GM21360 (cell line): ENCODE results near the gene NR2C2AP.
"Not testable (repeated sequence)": the region's sequence is repeated elsewhere in the genome, so short reads cannot be mapped to it uniquely, and the experiment has no call there.

ENCODE experiments used
- ATAC-seq: cut with Tn5 transposase; IDR thresholded peaks from one replicate; pipeline ENCODE4 v1.9.1; 2021; ENCODE audit warnings: mild to moderate bottlenecking, moderate library complexity; ENCODE audit not compliant: unreplicated experiment

Gene NR2C2AP, protein sequence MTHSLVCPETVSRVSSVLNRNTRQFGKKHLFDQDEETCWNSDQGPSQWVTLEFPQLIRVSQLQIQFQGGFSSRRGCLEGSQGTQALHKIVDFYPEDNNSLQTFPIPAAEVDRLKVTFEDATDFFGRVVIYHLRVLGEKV

DNA sequence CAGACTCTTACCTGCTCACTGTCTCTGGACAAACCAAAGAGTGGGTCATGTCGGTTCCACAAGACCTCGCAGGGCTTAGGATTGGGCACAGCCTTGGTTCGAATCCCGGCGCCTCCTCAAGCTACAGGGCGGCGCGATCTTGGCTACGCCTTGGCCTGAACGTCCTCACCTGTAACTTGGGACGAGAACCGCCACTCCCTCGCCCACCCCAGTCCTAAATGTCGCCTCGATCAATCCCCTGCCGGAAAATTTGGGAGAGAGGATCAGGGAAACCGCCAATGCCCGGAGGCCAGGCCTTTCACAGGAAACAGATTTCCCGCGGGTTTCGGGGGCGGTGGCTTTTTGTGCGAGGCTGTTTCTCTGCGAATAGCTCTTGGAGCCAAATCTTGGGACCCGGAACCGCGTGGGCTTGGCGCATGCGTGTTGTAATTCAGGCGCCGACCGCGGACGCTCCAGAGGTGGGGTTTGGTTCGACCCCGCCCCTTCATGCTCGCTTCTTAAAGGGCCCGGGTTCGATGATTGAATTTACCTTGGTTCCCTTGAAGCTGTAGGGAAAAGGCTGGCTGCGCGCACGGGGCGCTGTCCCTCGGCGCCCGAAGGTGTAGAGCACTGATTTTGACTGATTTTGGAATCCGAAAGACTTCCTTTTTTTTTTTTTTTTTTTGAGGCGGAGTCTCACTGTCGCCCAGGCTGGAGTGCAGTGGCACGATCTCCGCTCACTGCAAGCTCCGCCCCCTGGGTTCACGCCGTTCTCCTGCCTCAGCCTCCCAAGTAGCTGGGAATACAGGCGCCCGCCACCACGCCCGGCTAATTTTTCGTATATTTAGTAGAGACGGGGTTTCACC is at the start of gene NR2C2AP:
Gene NR2C2AP, minus strand, starts transcription at position 403 of the 845 bp plus-strand sequence. Its CDS starts 354 bp downstream, at position 49.
- ATAC-seq, result peak; percentile 68

DNA sequence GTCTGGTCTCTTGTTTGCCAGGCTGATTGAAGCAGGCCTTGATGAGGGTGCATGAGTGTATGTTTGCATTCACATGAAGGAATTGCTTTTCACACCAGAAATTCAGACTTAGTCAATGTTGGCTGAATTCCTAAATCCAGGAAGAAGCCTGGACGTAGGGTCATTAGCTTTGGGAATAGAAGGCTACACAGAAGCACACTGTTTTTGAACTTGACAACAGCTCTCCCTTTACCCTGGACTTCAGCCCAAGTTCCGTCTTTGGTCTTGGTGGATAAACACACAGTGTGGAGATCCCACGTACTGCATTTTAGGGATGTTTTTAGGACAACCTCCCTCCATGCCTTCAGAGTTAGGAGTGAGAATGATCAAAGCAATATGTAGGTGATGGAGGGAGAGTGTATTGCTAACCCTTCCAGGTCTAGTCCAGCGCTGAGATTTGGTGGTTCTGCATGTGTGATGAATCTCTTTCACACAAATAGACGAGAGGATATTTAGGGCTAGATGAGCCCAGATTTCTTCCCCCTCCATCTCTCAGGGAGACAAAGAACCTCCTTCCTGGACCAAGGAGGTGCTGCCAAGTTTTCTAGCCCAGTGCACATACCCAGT is 47.1 kb upstream of the NR2C2AP start:
- ATAC-seq, result no peak

DNA sequence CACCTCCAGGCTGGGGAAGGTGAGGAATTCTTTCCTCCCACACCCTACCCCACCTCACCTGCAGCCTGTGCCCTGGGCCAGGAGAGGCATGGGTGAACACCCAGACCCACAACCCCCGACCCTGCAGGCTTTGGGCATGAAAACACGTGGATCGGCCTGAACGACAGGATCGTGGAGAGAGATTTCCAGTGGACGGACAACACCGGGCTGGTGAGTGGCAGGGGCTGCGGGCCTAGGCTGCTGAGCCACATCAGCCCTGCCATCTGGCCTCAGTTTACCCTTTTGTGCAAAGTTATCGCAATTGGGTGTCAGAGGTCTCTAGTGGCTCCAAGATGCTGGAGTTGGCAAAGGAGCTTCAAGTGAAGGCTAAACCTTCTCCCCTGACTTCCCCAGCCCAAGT is 37.3 kb upstream of the NR2C2AP start:
- ATAC-seq, result no peak

GRCh38 chr19:19239675-19240074 is 36.5 kb upstream of the NR2C2AP start:
- ATAC-seq, result no peak

DNA sequence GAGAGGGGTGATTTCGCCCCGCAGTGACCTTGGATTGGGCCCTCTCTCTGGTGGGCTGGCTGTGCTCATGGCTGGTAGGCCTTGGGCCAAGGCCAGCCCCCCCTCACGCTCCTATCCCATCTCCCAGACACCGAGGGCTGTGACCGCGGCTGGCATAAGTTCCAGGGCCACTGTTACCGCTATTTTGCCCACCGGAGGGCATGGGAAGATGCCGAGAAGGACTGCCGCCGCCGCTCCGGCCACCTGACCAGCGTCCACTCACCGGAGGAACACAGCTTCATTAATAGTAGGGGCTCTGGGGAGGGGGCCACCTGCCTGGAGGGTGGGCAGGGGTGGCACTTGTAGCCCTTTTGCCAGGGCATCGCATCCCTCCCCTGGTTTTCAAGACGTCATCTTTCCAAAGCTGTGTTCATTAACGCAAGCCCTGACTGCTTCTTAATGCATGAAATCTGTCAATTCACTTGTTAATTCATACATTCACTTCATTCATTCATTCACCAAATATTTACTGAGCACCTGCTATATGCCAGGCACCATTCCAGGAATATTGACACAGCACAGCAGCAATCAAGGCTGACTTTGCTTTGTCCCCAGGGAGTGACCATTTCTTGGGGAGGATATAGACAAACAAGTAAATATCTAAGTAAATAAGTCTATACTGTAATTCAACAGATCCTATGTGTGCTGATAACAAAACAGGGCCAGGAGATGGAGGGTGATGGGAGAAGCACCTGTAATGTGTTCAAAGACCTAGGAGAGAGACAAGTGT is 35.1 kb upstream of the NR2C2AP start:
- no peak for ATAC-seq

- ATAC-seq, result no peak
Observed at GRCh38 chr19:19236173-19236572, 33.0 kb upstream of the NR2C2AP start.

GRCh38 chr19:19234220-19234816 is 31.1 kb upstream of the NR2C2AP start:
- ATAC-seq, result no peak

DNA sequence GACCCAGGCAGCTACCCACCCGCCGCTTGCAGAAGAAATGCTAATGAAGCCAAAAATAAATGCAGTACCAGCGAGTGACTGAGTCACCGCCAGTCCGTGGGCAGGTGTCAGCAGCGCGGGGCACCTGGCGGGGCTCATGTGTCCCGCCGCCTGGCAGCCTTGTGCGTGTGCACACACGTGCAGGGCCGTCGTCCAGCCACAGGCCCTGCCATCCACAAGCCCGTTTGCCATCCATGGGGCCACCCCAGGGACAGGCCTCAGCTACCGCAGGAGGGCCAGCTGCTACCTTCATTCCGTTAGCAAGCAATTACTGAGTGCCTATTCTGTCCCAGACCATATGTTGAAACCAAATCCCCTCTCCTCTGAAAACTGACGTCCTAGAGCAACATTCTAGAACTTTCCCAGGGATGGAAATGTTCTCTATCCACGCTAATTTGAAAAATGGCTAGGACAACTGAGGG is 29.1 kb upstream of the NR2C2AP start:
- ATAC-seq, result no peak

DNA sequence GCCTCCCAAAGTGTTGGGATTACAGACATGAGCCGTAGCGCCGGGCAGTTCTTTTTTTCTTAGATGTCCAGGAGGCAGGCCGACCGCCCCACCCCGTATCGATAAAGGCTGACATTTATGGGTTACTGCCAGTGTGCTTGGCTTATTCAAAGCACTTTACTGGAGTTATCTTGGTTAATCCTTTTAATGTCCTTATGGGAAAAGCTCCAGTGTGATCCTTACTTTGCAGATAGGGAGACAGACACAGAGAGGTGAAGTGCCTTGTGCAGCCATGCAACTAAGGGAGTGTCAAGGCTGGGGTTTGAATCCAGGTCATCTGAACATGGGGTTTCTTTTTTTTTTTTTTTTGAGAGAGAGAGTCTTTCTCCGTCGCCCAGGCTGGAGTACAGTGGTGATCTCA is 27.8 kb upstream of the NR2C2AP start:
- ATAC-seq, result no peak

DNA sequence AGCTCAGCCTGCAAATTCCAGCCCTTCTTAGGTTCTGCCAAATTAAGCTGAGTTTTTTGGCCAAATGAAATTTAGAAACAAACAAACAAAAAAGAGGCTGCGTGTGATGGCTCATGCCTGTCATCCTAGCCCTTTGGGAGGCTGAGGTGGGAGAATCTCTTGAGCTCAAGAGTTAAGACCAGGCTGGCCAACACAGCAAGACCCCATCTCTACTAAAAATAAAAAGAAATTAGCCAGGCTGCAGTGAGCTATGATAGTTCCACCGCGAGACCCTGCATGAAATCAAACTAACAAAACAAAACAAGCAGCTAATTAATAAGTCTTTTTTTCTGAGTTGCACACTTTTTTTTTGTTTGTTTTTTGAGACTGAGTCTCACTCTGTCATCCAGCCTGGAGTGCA is 26.5 kb upstream of the NR2C2AP start:
- no peak for ATAC-seq

- no peak for ATAC-seq
Observed at GRCh38 chr19:19227217-19227616, 24.0 kb upstream of the NR2C2AP start.

GRCh38 chr19:19226663-19227062 is 23.4 kb upstream of the NR2C2AP start:
- no peak for ATAC-seq

GRCh38 chr19:19226204-19226603 is 23.0 kb upstream of the NR2C2AP start:
- ATAC-seq, result no peak

DNA sequence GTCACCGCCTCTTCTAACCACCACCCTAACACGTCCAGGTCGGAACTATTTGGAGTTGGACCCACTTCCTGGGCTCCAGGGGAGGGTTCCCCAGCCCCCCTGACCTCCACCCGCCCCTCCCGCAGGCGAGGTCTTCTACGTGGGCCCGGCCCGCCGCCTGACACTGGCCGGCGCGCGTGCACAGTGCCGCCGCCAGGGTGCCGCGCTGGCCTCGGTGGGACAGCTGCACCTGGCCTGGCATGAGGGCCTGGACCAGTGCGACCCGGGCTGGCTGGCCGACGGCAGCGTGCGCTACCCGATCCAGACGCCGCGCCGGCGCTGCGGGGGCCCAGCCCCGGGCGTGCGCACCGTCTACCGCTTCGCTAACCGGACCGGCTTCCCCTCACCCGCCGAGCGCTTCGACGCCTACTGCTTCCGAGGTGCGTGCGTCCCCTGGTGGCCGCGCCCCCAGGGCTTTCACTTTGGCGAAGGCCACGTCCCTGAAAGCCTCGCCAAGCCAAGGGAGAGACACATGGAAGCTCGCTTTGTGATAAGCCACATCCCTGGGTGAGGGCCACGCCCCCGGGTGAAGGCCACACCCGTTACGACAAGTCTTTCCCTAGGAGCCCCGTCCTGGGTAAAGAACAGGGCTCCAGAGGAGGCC is 21.8 kb upstream of the NR2C2AP start:
- ATAC-seq, result peak; percentile 64

DNA sequence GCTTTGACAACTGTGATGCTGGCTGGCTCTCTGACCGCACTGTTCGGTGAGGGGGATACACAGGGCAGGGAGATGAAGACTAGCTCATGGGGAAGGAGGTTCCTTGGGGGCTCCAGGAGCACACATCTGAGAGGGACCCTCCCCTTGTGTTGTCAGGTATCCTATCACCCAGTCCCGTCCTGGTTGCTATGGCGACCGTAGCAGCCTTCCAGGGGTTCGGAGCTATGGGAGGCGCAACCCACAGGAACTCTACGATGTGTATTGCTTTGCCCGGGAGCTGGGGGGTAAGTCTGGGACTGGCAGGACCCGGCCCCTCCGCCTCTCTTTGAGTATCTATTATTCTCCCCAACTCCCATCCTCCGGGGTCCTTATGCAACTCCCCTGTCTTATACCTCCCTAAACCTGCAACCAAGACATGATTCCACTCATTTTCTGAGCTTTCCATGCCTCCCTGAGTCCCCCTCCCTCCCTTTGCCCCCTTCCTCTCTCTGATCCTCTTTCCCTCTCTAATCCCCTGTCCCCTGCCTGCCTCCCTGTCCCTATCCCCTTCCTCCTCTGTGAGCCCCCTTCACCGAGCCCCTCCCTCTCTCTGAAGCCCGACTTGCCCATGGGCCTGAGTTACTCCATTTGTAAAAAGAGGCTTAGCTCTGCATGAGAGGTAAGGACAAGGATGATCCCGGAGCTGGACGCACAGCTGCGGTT is 21.1 kb upstream of the NR2C2AP start:
- no peak for ATAC-seq

DNA sequence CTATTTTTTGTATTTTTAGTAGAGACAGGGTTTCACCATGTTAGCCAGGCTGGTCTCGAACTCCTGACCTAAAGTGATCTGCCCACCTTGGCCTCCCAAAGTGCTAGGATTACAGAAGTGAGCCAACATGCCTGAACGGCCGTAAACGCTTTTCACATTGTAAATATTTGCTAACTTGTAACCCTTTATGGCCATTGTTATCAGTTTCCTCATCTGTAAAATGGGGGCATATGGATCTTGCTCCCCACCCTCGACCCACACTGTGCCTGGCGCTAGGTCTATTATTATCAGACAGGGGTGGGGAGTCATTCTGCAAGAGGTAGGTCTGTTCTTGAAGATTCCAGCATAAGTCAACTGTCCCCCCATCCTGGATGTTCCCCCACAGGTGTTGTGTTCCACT is 20.4 kb upstream of the NR2C2AP start:
- ATAC-seq, result no peak

- ATAC-seq, result no peak
Observed at GRCh38 chr19:19223060-19223459, 19.8 kb upstream of the NR2C2AP start.

- ATAC-seq, result not testable (repeated sequence)
Observed at GRCh38 chr19:19221000-19221399, 17.8 kb upstream of the NR2C2AP start.

DNA sequence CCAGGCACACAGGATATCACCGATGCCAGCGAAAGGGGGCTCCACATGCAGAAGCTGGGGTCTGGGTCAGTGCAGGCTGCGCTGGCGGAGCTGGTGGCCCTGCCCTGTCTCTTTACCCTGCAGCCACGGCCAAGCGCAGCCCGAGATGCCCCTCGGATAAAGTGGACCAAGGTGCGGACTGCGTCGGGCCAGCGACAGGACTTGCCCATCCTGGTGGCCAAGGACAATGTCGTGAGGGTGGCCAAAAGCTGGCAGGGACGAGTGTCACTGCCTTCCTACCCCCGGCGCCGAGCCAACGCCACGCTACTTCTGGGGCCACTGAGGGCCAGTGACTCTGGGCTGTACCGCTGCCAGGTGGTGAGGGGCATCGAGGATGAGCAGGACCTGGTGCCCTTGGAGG is 15.7 kb upstream of the NR2C2AP start:
- ATAC-seq, result no peak

GRCh38 chr19:19217099-19217498 is 13.9 kb upstream of the NR2C2AP start:
- ATAC-seq, result no peak
